Activated B cell treated with CpG ODN at 0.5 μM for 24 hours (primary cell): ENCODE measurements around the gene SLC38A8. TPM values are rescaled to one million over a fixed set of nuclear protein-coding genes. Genes with fewer than 3 reads are reported as not detected.

Experiments used
- ATAC-seq: fragments of 200-7000 bp; cut with Tn5 transposase; one replicate; pipeline ENCODE4 v1.10.0; 2021; ENCODE audit warnings: low read depth, mild to moderate bottlenecking, moderate library complexity
- CTCF ChIA-PET: fragments of 350-600 bp; sonication (Branson Sonifier 250); formaldehyde crosslinking; loops from one replicate; lab custom pipeline; 2021; ENCODE audit warnings: antibody characterized with exemption; lab: Charles Lee
- POLR2A ChIA-PET: fragments of 350-600 bp; sonication (Branson Sonifier 250); formaldehyde crosslinking; loops from one replicate; lab custom pipeline; 2021; ENCODE audit warnings: antibody characterized with exemption; lab: Charles Lee
- DNase-seq: peaks from one replicate; pipeline ENCODE4 v3.0.0; 2022
- H3K27ac Mint-ChIP-seq: one replicate; pipeline ENCODE4 v1.8.0; 2020; ENCODE audit warnings: mixed read lengths
- H3K27me3 Mint-ChIP-seq: one replicate; pipeline ENCODE4 v1.8.0; 2021; ENCODE audit warnings: mixed read lengths
- H3K36me3 Mint-ChIP-seq: one replicate; pipeline ENCODE4 v1.8.0; 2021; ENCODE audit warnings: low read depth, mixed read lengths
- H3K4me1 Mint-ChIP-seq: one replicate; pipeline ENCODE4 v1.8.0; 2021; ENCODE audit warnings: mixed read lengths
- H3K4me3 Mint-ChIP-seq: one replicate; pipeline ENCODE4 v1.8.0; 2020; ENCODE audit warnings: mild to moderate bottlenecking, mixed read lengths
- H3K9me3 Mint-ChIP-seq: one replicate; pipeline ENCODE4 v1.8.0; 2020; ENCODE audit warnings: mixed read lengths
- intact Hi-C: fragments of 100-400 bp; cut with micrococcal nuclease; formaldehyde crosslinking; loops from one replicate; pipeline ENCODE4 v1.15.1; 2024
- total RNA-seq: library from RNA; stranded (reverse); gene quantifications from 2 replicates; pipeline ENCODE4 v1.2.3, GENCODE V29; 2022
- TF ChIP-seq, protein P1 (sequence below): fragments of 200-600 bp; IDR thresholded peaks from one replicate; pipeline ENCODE4 v1.8.0; 2022; ENCODE audit warnings: antibody characterized with exemption, mild to moderate bottlenecking

The SLC38A8 gene
- total RNA-seq, 1 donor from 2014 or later: not detected

DNA sequence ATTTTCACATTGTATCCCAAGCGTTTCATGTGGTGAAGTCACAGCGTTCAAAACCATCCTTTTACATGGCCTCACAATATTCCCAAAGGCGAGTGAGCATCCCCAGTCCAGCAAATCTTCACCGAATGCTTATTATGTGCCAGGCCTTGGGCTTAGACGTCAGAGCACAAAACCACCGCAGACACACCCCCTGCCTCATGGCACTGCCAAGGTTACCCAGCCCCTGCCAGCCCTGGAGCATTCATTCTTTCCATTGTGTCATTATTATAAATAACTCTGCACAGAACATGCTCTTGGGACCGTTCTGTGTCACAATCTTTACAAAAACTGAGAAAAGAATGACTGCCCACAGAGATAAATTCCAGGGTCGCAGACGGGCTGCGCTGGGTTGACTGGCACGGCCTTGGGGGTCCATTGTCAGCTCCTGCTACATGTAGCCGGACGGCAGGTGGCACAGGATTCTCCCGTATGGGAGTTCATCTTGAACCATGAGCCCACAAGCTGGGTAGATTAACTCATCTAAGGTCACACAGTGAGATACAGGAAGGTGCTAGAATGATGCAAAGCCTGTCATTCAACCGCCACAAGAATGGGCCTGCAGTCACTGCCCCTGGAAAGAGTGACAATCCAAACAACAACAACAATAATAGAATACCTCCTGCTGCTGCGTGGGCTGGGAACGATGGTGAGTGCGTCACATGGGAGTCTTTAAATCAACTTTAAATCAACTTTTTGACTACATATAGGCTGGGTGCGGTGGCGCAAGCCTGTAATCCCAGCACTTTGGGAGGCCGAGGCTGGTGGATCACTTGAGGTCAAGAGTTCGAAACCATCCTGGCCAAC lies 79.1 kb downstream of the SLC38A8 start:
- TF ChIP-seq, protein P1, sequence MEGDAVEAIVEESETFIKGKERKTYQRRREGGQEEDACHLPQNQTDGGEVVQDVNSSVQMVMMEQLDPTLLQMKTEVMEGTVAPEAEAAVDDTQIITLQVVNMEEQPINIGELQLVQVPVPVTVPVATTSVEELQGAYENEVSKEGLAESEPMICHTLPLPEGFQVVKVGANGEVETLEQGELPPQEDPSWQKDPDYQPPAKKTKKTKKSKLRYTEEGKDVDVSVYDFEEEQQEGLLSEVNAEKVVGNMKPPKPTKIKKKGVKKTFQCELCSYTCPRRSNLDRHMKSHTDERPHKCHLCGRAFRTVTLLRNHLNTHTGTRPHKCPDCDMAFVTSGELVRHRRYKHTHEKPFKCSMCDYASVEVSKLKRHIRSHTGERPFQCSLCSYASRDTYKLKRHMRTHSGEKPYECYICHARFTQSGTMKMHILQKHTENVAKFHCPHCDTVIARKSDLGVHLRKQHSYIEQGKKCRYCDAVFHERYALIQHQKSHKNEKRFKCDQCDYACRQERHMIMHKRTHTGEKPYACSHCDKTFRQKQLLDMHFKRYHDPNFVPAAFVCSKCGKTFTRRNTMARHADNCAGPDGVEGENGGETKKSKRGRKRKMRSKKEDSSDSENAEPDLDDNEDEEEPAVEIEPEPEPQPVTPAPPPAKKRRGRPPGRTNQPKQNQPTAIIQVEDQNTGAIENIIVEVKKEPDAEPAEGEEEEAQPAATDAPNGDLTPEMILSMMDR: no peak

DNA sequence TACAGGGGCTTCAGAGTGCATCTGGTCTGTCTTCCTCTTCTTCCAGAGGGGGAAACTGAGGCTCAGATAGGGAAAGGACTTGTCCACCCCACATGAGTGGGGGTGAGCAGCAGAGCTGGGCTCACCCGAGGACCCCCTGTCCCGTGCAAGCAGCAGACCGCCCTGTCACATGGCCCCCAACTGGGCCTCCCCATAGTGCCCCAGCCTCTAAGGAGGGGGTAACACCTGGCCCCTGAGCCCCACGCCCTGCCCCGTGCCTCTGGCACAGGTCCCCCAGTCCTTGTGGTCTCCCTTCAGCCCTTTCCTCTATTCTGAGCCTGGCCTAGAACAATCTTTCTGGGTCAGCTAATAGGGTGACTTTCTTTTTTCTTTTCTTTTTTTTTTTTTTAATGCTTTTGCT lies 81.0 kb downstream of the SLC38A8 start:
- intact Hi-C loops: no loop called here
- H3K9me3 Mint-ChIP-seq: no peaks in the 10 kb centered on the region
- H3K4me1 Mint-ChIP-seq: no peaks in the 10 kb centered on the region
- ATAC-seq (no peak), DNase-seq (no peak)
- no peaks in the 10 kb centered on the region for H3K36me3 Mint-ChIP-seq
- H3K4me3 Mint-ChIP-seq: no peak overlapping the region
- no peak overlapping the region for H3K27ac Mint-ChIP-seq
- CTCF ChIA-PET: no interaction called here
- H3K27me3 Mint-ChIP-seq: peaks cover 2% of the 10 kb centered on the region
- TF ChIP-seq, protein P1: no peak
- POLR2A ChIA-PET: interaction anchor here (0.6 kb wide), 1 partner anchor 35 kb away, joined by 3 read pairs; no protein-coding TSS in a partner anchor

More for the DNA sequence above, 79.1 kb downstream of the SLC38A8 start:
- no peak for ATAC-seq
- DNase-seq: no peak
- no peak overlapping the region for H3K4me3 Mint-ChIP-seq
- intact Hi-C loops: no loop called here
- H3K9me3 Mint-ChIP-seq: no peaks in the 10 kb centered on the region
- H3K27me3 Mint-ChIP-seq: peaks cover 3% of the 10 kb centered on the region
- H3K27ac Mint-ChIP-seq: no peak overlapping the region
- ChIA-PET CTCF (interaction anchor here (1.6 kb wide), 1 partner anchor 10 kb away, joined by 3 read pairs; no protein-coding TSS in a partner anchor), POLR2A (no interaction called here)
- peaks cover 2% of the 10 kb centered on the region for H3K4me1 Mint-ChIP-seq
- H3K36me3 Mint-ChIP-seq: no peaks in the 10 kb centered on the region

DNA sequence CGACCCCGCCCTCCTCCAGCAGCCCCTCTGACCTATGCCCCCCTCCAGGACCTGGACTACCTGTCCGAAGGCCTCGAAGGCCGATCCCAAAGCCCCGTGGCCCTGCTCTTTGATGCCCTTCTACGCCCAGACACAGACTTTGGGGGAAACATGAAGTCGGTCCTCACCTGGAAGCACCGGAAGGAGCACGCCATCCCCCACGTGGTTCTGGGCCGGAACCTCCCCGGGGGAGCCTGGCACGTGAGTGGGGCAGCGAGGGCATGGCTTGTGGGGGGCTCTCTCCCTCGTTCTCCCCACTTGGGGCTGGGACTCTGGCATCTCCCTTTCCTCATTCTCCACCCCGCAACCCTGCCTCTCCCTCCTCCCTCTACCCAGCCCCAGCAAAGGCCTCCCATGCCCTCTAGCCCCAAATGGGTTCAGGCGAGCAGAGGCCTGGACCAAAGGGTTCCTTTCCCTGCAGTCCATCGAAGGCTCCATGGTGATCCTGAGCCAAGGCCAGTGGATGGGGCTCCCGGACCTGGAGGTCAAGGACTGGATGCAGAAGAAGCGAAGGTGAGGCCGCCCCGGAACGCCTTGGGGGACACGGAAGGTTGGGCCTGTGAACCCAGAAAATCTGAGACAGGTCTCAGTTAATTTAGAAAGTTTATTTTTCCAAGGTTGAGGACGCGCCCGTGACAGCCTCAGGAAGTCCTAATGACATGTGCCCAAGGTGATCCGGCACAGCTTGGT lies 81.9 kb downstream of the SLC38A8 start:
- DNase-seq (no peak), ATAC-seq (no peak)
- H3K27me3 Mint-ChIP-seq: peaks cover 4% of the 10 kb centered on the region
- H3K4me3 Mint-ChIP-seq: no peak overlapping the region
- ChIA-PET CTCF (no interaction called here), POLR2A (no interaction called here)
- TF ChIP-seq, protein P1: no peak
- H3K4me1 Mint-ChIP-seq: no peaks in the 10 kb centered on the region
- no peaks in the 10 kb centered on the region for H3K9me3 Mint-ChIP-seq
- no peaks in the 10 kb centered on the region for H3K36me3 Mint-ChIP-seq
- intact Hi-C loops: no loop called here
- H3K27ac Mint-ChIP-seq: no peak overlapping the region

Other genes with a start within 250 kb of the SLC38A8 start
- 49.8 and 54.0 TPM in 2 replicates for gene HSBP1, start 234.8 kb downstream of the SLC38A8 start, total RNA-seq
- gene MLYCD, start 143.7 kb downstream of the SLC38A8 start, total RNA-seq: 8.7 and 10.8 TPM in 2 replicates
- 1.6 TPM in 2 replicates for gene OSGIN1, start 89.6 kb downstream of the SLC38A8 start, total RNA-seq
- not detected in 2 replicates for gene NECAB2, start 74.6 kb downstream of the SLC38A8 start, total RNA-seq
- gene MBTPS1, start 74.1 kb upstream of the SLC38A8 start, total RNA-seq: 74.1 and 79.2 TPM in 2 replicates
- gene HSDL1, start 102.4 kb upstream of the SLC38A8 start, total RNA-seq: 13.1 and 15.3 TPM in 2 replicates
- not detected in 2 replicates for gene DNAAF1, start 102.5 kb upstream of the SLC38A8 start, total RNA-seq
- 79.6 and 85.1 TPM in 2 replicates for gene TAF1C, start 144.3 kb upstream of the SLC38A8 start, total RNA-seq
- not detected in 2 replicates for gene ADAD2, start 148.4 kb upstream of the SLC38A8 start, total RNA-seq
- gene KCNG4, start 197.2 kb upstream of the SLC38A8 start, total RNA-seq: not detected in 2 replicates